Measurements from ENCODE around the gene PSMC6. TPM values are rescaled to one million over a fixed set of nuclear protein-coding genes. Genes with fewer than 3 reads are reported as not detected.
"Not testable (repeated sequence)": the region's sequence is repeated elsewhere in the genome, so short reads cannot be mapped to it uniquely, and the experiment has no call there.

The PSMC6 gene
- total and polyA plus RNA-seq, 11 donors, result 74.3 to 141 (median 84.4) TPM

- intact Hi-C loops (cut with DNase I), result no loop called here
- no peak for TF ChIP-seq CTCF (IDR thresholded peaks at IDR 0.05)
- no peak for TF ChIP-seq POLR2A (IDR thresholded peaks at IDR 0.05)
- no peak for ATAC-seq
- WGBS, 4 donors, result 91 to 95% (median 94%) methylated on average over 5 of the region's 5 CpGs
- no peaks in the 10 kb centered on the region for H3K9me3 ChIP-seq
- H3K27ac ChIP-seq, result no peak overlapping the region
- no peaks in the 10 kb centered on the region for H3K27me3 ChIP-seq
- no peaks in the 10 kb centered on the region for H3K4me1 ChIP-seq
- DNase-seq, result no peak
- H3K36me3 ChIP-seq, result peaks cover 0 to 65% (median 54%) of the 10 kb centered on the region in 9 donors
- no peak overlapping the region for H3K4me3 ChIP-seq
Measured at GRCh38 chr14:52755607-52756316, 48.8 kb downstream of the PSMC6 start.

GRCh38 chr14:52759145-52759544 lies 52.1 kb downstream of the PSMC6 start:
- DNase-seq (no peak), ATAC-seq (no peak)
- no peak overlapping the region for H3K27ac ChIP-seq
- peaks cover 0 to 71% (median 52%) of the 10 kb centered on the region in 9 donors for H3K36me3 ChIP-seq
- H3K4me3 ChIP-seq, result no peak overlapping the region
- WGBS, 4 donors, result 96 to 100% (median 99%) methylated on average over 1 of the region's 1 CpG
- H3K27me3 ChIP-seq, result no peaks in the 10 kb centered on the region
- H3K9me3 ChIP-seq, result no peaks in the 10 kb centered on the region
- intact Hi-C loops (cut with DNase I), result no loop called here
- peaks cover 0 to 9% (median 0%) of the 10 kb centered on the region in 12 donors for H3K4me1 ChIP-seq
- no peak for TF ChIP-seq CTCF (IDR thresholded peaks at IDR 0.05)
- TF ChIP-seq POLR2A (IDR thresholded peaks at IDR 0.05), result no peak

GRCh38 chr14:52762923-52763322 lies 55.9 kb downstream of the PSMC6 start:
- DNase-seq; H3K4me1 ChIP-seq; H3K27me3 ChIP-seq; ATAC-seq; intact Hi-C loops (cut with DNase I); H3K9me3 ChIP-seq; H3K4me3 ChIP-seq: not testable (repeated sequence)
- WGBS, 4 donors, result 93 to 97% (median 95%) methylated on average over 4 of the region's 4 CpGs
- Histone ChIP-seq H3K36me3 (peaks cover 0 to 82% (median 73%) of the 10 kb centered on the region in 9 donors), H3K27ac (peak overlapping the region in 1 of 12 donors; percentile 18)

GRCh38 chr14:52767058-52767833 lies 60.2 kb downstream of the PSMC6 start:
- TF ChIP-seq POLR2A (IDR thresholded peaks at IDR 0.05) (no peak), CTCF (IDR thresholded peaks at IDR 0.05) (no peak)
- no peaks in the 10 kb centered on the region for H3K9me3 ChIP-seq
- H3K36me3 ChIP-seq, result peaks cover 0 to 82% (median 73%) of the 10 kb centered on the region in 9 donors
- H3K27me3 ChIP-seq, result no peaks in the 10 kb centered on the region
- peaks cover 0 to 9% (median 0%) of the 10 kb centered on the region in 12 donors for H3K4me1 ChIP-seq
- intact Hi-C loops (cut with DNase I), result no loop called here
- WGBS, 4 donors, result 94 to 97% (median 96%) methylated on average over 3 of the region's 3 CpGs
- ATAC-seq (no peak), DNase-seq (no peak)
- H3K27ac ChIP-seq, result no peak overlapping the region
- H3K4me3 ChIP-seq, result no peak overlapping the region

All from heart left ventricle (tissue), 16 donors.